Upper lobe of right lung (tissue), 1 donor: ENCODE measurements around the gene KIF6. TPM values are rescaled to one million over a fixed set of nuclear protein-coding genes. Genes with fewer than 3 reads are reported as not detected.

ENCODE experiments used
- ATAC-seq: fragments of 200-7000 bp; cut with Tn5 transposase; one replicate; pipeline ENCODE4 v1.9.1; 2020; ENCODE audit warnings: mild to moderate bottlenecking, moderate library complexity
- DNase-seq: peaks from one replicate; pipeline ENCODE4 v3.0.0-alpha.2; 2020
- H3K27ac ChIP-seq: fragments of 200-600 bp; one replicate; pipeline ENCODE4 v1.8.0; 2022
- H3K27me3 ChIP-seq: fragments of 200-600 bp; one replicate; pipeline ENCODE4 v1.8.0; 2022; ENCODE audit warnings: mild to moderate bottlenecking
- H3K36me3 ChIP-seq: fragments of 200-600 bp; one replicate; pipeline ENCODE4 v1.8.0; 2022
- H3K4me1 ChIP-seq: fragments of 200-600 bp; one replicate; pipeline ENCODE4 v1.8.0; 2022
- H3K4me3 ChIP-seq: fragments of 200-600 bp; one replicate; pipeline ENCODE4 v1.8.0; 2022; ENCODE audit warnings: mild to moderate bottlenecking
- H3K9me3 ChIP-seq: fragments of 200-600 bp; one replicate; pipeline ENCODE4 v1.8.0; 2022
- CTCF ChIP-seq: fragments of 200-600 bp; IDR thresholded peaks from one replicate; pipeline ENCODE4 v1.8.0; 2022; ENCODE audit warnings: antibody characterized with exemption
- intact Hi-C: fragments of 100-400 bp; cut with DNase I; formaldehyde crosslinking; loops from one replicate; pipeline ENCODE4 v1.11.0; 2022
- total RNA-seq: library from RNA; stranded (reverse); fragmentation: NEBNext Ultra II Directional; extraction: Animal tissue kit (Norgen Biotek cat#: 25700); gene quantifications from one replicate; pipeline ENCODE4 v1.2.1, GENCODE V29; 2021
- donor health status: DM: no; HTN: yes; CAD: no; lungs with severe emphysema.

Gene KIF6
- total RNA-seq, 1 donor from 2014 or later: 0.49 TPM

- H3K36me3 ChIP-seq: no peaks in the 10 kb centered on the region
- no peak for ATAC-seq
- H3K4me3 ChIP-seq: no peak overlapping the region
- no peaks in the 10 kb centered on the region for H3K9me3 ChIP-seq
- no peak for TF ChIP-seq CTCF
- DNase-seq: no peak
- H3K27ac ChIP-seq: no peak overlapping the region
- intact Hi-C loops: no loop called here
- H3K4me1 ChIP-seq: no peaks in the 10 kb centered on the region
- H3K27me3 ChIP-seq: no peaks in the 10 kb centered on the region
Measured at GRCh38 chr6:39617026-39617425, 108.2 kb downstream of the KIF6 start.

GRCh38 chr6:39615622-39616021 is 109.6 kb downstream of the KIF6 start:
- no peak for DNase-seq
- no peaks in the 10 kb centered on the region for H3K9me3 ChIP-seq
- no peak for ATAC-seq
- no peak for TF ChIP-seq CTCF
- H3K4me3 ChIP-seq: no peak overlapping the region
- no peaks in the 10 kb centered on the region for H3K27me3 ChIP-seq
- no peak overlapping the region for H3K27ac ChIP-seq
- H3K36me3 ChIP-seq: no peaks in the 10 kb centered on the region
- intact Hi-C loops: no loop called here
- no peaks in the 10 kb centered on the region for H3K4me1 ChIP-seq

- ATAC-seq: no peak
- Histone ChIP-seq H3K27me3 (no peaks in the 10 kb centered on the region), H3K4me3 (no peak overlapping the region), H3K36me3 (no peaks in the 10 kb centered on the region), H3K4me1 (peaks cover 5% of the 10 kb centered on the region), H3K27ac (no peak overlapping the region), H3K9me3 (no peaks in the 10 kb centered on the region)
- intact Hi-C loops: no loop called here
- TF ChIP-seq CTCF: no peak
- no peak for DNase-seq
Measured at GRCh38 chr6:39614393-39614950, 110.7 kb downstream of the KIF6 start.

- H3K4me3 ChIP-seq: no peak overlapping the region
- H3K9me3 ChIP-seq: no peaks in the 10 kb centered on the region
- TF ChIP-seq CTCF: no peak
- H3K27me3 ChIP-seq: no peaks in the 10 kb centered on the region
- H3K27ac ChIP-seq: peak overlapping the region; percentile 44
- H3K4me1 ChIP-seq: peaks cover 5% of the 10 kb centered on the region
- intact Hi-C loops: no loop called here
- H3K36me3 ChIP-seq: no peaks in the 10 kb centered on the region
- no peak for DNase-seq
- ATAC-seq: no peak
Measured at GRCh38 chr6:39610221-39610620, 115.0 kb downstream of the KIF6 start.

- Histone ChIP-seq H3K36me3 (no peaks in the 10 kb centered on the region), H3K4me3 (no peak overlapping the region), H3K27ac (no peak overlapping the region), H3K4me1 (peaks cover 5% of the 10 kb centered on the region), H3K9me3 (no peaks in the 10 kb centered on the region), H3K27me3 (no peaks in the 10 kb centered on the region)
- intact Hi-C loops: no loop called here
- ATAC-seq (no peak), DNase-seq (no peak)
- no peak for TF ChIP-seq CTCF
Measured at GRCh38 chr6:39608652-39609345, 116.4 kb downstream of the KIF6 start.
